Memory B cell (primary cell): Measurements from ENCODE around the gene EFCAB6.

Experiments used
- ATAC-seq: fragments of 150-1000 bp; cut with Tn5 transposase; 2 replicates; pipeline ENCODE4 v1.10.0; 2021; ENCODE audit warnings: low read depth, mild to moderate bottlenecking, moderate library complexity
- DNase-seq, 2 donors: peaks; one replicate each; pipeline ENCODE4 v3.0.0; 2022; ENCODE audit warnings: low spot score in 2 of 2
- H3K27ac Mint-ChIP-seq: one replicate; pipeline ENCODE4 v1.8.0; 2022; ENCODE audit warnings: mild to moderate bottlenecking, moderate library complexity, mixed read lengths
- H3K27me3 Mint-ChIP-seq: one replicate; pipeline ENCODE4 v1.8.0; 2022; ENCODE audit warnings: mixed read lengths
- H3K36me3 Mint-ChIP-seq: one replicate; pipeline ENCODE4 v1.8.0; 2022; ENCODE audit warnings: mild to moderate bottlenecking, mixed read lengths
- H3K4me1 Mint-ChIP-seq: one replicate; pipeline ENCODE4 v1.8.0; 2022; ENCODE audit warnings: mixed read lengths
- H3K4me3 Mint-ChIP-seq: one replicate; pipeline ENCODE4 v1.8.0; 2022; ENCODE audit warnings: mild to moderate bottlenecking, moderate library complexity, mixed read lengths
- H3K9me3 Mint-ChIP-seq: one replicate; pipeline ENCODE4 v1.8.0; 2022; ENCODE audit warnings: mixed read lengths

Gene EFCAB6

GRCh38 chr22:43488031-43488866 is 323.9 kb downstream of the EFCAB6 start:
- ATAC-seq (no peak), DNase-seq (no peak)
- Mint-ChIP-seq H3K4me1 (no peaks in the 10 kb centered on the region), H3K36me3 (no peaks in the 10 kb centered on the region), H3K4me3 (no peak overlapping the region), H3K27me3 (peaks cover 6% of the 10 kb centered on the region), H3K9me3 (peaks cover 7% of the 10 kb centered on the region), H3K27ac (no peak overlapping the region)

DNA sequence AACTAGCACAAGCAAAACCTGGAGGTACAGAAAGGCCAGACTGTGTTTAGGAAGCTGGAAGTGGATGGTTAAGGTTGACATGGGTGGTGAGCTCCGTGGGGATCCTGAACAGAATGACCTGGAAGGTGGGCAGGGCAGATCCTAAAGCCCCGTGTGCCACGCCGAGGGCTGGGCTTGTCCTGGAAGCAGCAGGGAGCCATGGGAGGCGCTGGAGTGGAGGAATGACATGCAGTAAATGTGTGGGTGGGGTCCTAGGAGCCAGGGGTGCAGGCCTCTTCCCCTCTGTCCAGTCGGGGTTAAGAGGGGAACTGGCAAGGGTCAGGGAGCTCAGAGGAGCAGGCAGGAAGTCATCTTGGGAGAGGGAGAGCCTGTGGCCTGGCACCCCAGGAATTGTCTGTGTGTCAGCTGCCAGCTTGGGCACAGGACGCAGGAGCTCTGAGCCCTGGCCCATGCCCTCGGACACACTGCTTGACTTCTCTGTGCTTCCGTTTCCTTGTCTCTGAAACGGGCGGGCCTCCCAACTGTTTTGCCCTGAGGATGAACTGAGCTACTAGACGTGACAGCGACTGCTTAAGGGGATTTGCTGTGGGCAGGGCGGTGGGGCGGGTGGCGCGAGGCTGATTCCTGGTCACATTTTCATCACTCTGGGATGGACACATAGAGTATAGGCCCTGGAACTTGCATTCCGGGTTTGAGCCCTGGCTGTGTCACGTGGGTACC is 324.6 kb downstream of the EFCAB6 start:
- no peak for DNase-seq
- H3K27ac Mint-ChIP-seq, result no peak overlapping the region
- H3K9me3 Mint-ChIP-seq, result peaks cover 7% of the 10 kb centered on the region
- H3K4me1 Mint-ChIP-seq, result no peaks in the 10 kb centered on the region
- no peak for ATAC-seq
- no peaks in the 10 kb centered on the region for H3K36me3 Mint-ChIP-seq
- peaks cover 6% of the 10 kb centered on the region for H3K27me3 Mint-ChIP-seq
- H3K4me3 Mint-ChIP-seq, result no peak overlapping the region

- Mint-ChIP-seq H3K4me1 (peaks cover 8% of the 10 kb centered on the region), H3K36me3 (no peaks in the 10 kb centered on the region), H3K4me3 (no peak overlapping the region), H3K9me3 (no peaks in the 10 kb centered on the region), H3K27ac (no peak overlapping the region), H3K27me3 (peaks cover 4% of the 10 kb centered on the region)
- no peak for ATAC-seq
- no peak for DNase-seq
These were observed 326.5 kb downstream of the EFCAB6 start for GRCh38 chr22:43485502-43486089.

- Mint-ChIP-seq H3K4me1 (peaks cover 14% of the 10 kb centered on the region), H3K27me3 (peaks cover 4% of the 10 kb centered on the region), H3K4me3 (no peak overlapping the region), H3K27ac (no peak overlapping the region), H3K9me3 (no peaks in the 10 kb centered on the region), H3K36me3 (no peaks in the 10 kb centered on the region)
- DNase-seq, result no peak
- no peak for ATAC-seq
These were observed 327.9 kb downstream of the EFCAB6 start for GRCh38 chr22:43484227-43484626.

DNA sequence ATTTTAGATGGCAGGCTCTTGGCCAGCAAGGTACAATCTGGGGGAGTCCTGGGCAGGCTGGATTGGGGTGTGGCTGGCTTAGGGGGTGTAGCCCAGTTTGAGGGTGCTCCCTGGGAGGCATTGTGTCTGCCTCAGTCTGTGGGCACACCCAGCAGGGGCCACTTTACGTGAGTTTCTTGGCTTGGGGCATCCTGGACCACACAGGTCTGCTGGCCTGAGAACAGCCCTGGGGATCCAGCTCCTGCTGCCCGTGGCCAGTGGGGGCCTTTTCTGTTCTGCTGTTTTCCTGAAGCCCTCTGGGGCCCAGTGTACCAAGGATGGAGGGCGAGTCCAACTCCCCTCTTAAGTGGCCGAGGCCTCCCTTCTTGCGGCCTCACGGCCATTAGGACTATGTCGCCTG is 328.4 kb downstream of the EFCAB6 start:
- ATAC-seq (no peak), DNase-seq (no peak)
- peaks cover 15% of the 10 kb centered on the region for H3K4me1 Mint-ChIP-seq
- H3K9me3 Mint-ChIP-seq, result no peaks in the 10 kb centered on the region
- H3K27me3 Mint-ChIP-seq, result peaks cover 4% of the 10 kb centered on the region
- no peak overlapping the region for H3K27ac Mint-ChIP-seq
- H3K4me3 Mint-ChIP-seq, result no peak overlapping the region
- no peaks in the 10 kb centered on the region for H3K36me3 Mint-ChIP-seq

DNA sequence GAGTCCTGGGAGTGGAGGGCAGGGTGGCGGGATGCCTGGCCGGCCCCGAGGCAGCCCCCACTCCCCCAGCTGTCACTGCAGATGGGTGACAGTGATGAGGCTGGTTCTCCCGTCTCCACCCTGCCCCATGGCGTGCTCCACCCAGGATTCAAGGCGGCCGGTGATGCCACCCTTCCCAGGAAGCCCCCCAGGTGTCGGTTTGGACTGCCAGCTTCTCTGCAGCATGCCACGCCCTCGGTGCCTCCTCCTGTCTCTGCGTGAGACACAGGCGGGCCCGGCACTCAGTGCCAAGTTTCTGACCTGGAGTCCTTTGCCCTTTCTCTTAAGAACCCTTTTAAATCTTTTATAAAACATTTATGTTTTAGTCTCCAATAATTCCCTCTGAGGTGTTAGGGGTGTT is 328.8 kb downstream of the EFCAB6 start:
- Mint-ChIP-seq H3K27ac (no peak overlapping the region), H3K4me1 (peaks cover 15% of the 10 kb centered on the region), H3K36me3 (no peaks in the 10 kb centered on the region), H3K4me3 (no peak overlapping the region), H3K27me3 (peaks cover 4% of the 10 kb centered on the region), H3K9me3 (no peaks in the 10 kb centered on the region)
- DNase-seq (no peak), ATAC-seq (no peak)

GRCh38 chr22:43482318-43482625 is 329.8 kb downstream of the EFCAB6 start:
- DNase-seq, result no peak
- H3K36me3 Mint-ChIP-seq, result no peaks in the 10 kb centered on the region
- H3K27ac Mint-ChIP-seq, result no peak overlapping the region
- no peak overlapping the region for H3K4me3 Mint-ChIP-seq
- no peaks in the 10 kb centered on the region for H3K9me3 Mint-ChIP-seq
- peaks cover 4% of the 10 kb centered on the region for H3K27me3 Mint-ChIP-seq
- no peak for ATAC-seq
- peaks cover 15% of the 10 kb centered on the region for H3K4me1 Mint-ChIP-seq

DNA sequence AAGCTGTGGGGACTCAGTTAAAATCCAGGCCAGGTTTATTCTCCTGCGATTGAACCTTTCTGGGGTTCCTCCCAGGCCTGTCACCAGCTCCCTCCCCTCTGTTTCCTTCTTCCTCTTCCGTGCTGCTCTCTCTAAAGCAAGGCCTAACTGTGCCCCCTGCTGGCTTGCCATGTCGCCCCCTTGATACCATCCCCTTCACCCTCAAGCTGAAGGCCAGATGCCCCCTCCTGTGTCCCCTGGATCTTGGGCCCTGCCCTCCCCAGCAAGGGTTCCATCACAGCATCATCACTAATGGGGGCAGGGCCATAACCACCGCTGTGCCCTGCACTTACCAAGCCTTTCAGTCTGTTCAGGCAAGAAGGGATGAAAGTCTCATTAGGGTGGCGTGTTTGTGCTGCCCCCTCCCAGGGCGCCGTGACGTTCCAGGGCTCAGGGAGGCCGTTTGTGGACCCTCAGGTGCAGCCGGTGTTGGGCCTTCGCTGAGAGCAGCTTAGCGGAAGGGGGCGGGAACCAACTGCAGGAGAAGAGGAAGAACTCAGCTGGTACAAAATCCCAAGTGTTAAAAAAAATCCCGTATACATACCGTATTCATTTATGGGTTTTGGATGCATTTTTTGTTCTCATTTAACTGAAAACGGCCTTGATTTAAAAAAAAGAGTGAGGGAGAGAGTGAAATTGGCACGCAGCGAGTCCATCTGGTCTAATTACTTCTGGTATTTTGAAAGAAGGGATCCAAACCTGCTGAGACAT is 330.4 kb downstream of the EFCAB6 start:
- H3K36me3 Mint-ChIP-seq, result no peaks in the 10 kb centered on the region
- H3K27me3 Mint-ChIP-seq, result no peaks in the 10 kb centered on the region
- peak overlapping the region; percentile 72 for H3K4me3 Mint-ChIP-seq
- no peaks in the 10 kb centered on the region for H3K9me3 Mint-ChIP-seq
- H3K27ac Mint-ChIP-seq, result peak overlapping the region; percentile 54
- peaks cover 15% of the 10 kb centered on the region for H3K4me1 Mint-ChIP-seq
- peak; percentile 63 for ATAC-seq
- no peak for DNase-seq

GRCh38 chr22:43479962-43480361 is 332.1 kb downstream of the EFCAB6 start:
- ATAC-seq, result peak; percentile 46
- no peaks in the 10 kb centered on the region for H3K36me3 Mint-ChIP-seq

DNA sequence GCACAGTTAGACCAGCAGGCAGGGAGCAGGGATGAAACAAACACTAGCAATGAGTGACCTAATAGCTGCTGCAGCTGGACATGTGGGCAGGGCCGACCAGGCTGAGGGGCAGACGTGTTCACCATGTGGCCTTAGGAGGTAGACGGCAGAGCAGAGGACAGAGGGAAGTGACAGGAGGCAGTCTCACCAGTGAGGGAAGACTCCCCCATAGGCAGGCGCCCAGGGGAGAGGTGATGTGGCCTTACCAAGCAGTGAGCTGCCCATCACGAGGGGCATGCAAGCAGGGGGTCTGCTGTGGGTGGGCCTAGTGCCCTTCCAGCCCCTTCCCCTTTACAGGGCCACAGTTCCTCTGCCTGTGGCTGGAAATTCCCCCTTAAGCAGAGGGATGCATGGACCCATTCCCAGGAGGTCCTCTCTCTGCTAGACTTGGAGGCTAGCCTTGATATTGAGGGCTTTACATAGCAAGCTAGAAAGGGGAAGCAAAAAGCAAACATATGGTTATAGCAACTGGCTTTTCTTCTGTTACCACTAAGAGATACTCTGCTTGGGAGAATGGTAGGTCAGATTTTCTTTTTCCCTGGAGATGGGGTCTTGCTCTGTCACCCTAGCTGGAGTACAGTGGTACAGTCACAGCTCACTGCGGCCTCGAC is 332.7 kb downstream of the EFCAB6 start:
- Mint-ChIP-seq H3K4me1 (peaks cover 15% of the 10 kb centered on the region), H3K27ac (no peak overlapping the region), H3K4me3 (no peak overlapping the region), H3K36me3 (no peaks in the 10 kb centered on the region), H3K9me3 (no peaks in the 10 kb centered on the region), H3K27me3 (no peaks in the 10 kb centered on the region)
- DNase-seq (no peak), ATAC-seq (no peak)

More at GRCh38 chr22:43479962-43480361, 332.1 kb downstream of the EFCAB6 start:
- no peaks in the 10 kb centered on the region for H3K27me3 Mint-ChIP-seq
- peaks cover 15% of the 10 kb centered on the region for H3K4me1 Mint-ChIP-seq
- no peaks in the 10 kb centered on the region for H3K9me3 Mint-ChIP-seq
- H3K4me3 Mint-ChIP-seq, result peak overlapping the region; percentile 6
- no peak for DNase-seq
- peak overlapping the region; percentile 12 for H3K27ac Mint-ChIP-seq
